WTC11 (cell line): ENCODE measurements around the gene NPC2.

ENCODE experiments used
- ESRRA ChIP-seq: sonication (generic); formaldehyde crosslinking; IDR thresholded peaks from 2 replicates; pipeline ENCODE4 v1.8.1; 2022; ENCODE audit warnings: mild to moderate bottlenecking, missing genetic modification reagents, borderline replicate concordance
- ZNF138 ChIP-seq: sonication (generic); formaldehyde crosslinking; conservative IDR thresholded peaks from 2 replicates; pipeline ENCODE4 v1.8.1; 2022; ENCODE audit warnings: mild to moderate bottlenecking, moderate library complexity, missing genetic modification reagents
- TF ChIP-seq, protein P1 (sequence below): fragments of 200-600 bp; IDR thresholded peaks from 2 replicates; pipeline ENCODE4 v1.8.0; 2022; ENCODE audit warnings: antibody characterized with exemption
- TF ChIP-seq, protein P2 (sequence below): sonication (generic); formaldehyde crosslinking; IDR thresholded peaks from 2 replicates; pipeline ENCODE4 v1.8.1; 2023; ENCODE audit warnings: mild to moderate bottlenecking, missing genetic modification reagents, moderate library complexity
- TF ChIP-seq, protein P3 (sequence below): sonication (generic); formaldehyde crosslinking; conservative IDR thresholded peaks from 2 replicates; pipeline ENCODE4 v1.8.1; 2022; ENCODE audit warnings: mild to moderate bottlenecking, missing genetic modification reagents
- TF ChIP-seq, protein P4 (sequence below): sonication (generic); formaldehyde crosslinking; IDR thresholded peaks from 2 replicates; pipeline ENCODE4 v1.8.1; 2023; ENCODE audit warnings: mild to moderate bottlenecking, missing genetic modification reagents
- TF ChIP-seq, protein P5 (sequence below): sonication (generic); formaldehyde crosslinking; IDR thresholded peaks from 2 replicates; pipeline ENCODE4 v1.8.1; 2023; ENCODE audit warnings: mild to moderate bottlenecking, missing genetic modification reagents, borderline replicate concordance

DNA sequence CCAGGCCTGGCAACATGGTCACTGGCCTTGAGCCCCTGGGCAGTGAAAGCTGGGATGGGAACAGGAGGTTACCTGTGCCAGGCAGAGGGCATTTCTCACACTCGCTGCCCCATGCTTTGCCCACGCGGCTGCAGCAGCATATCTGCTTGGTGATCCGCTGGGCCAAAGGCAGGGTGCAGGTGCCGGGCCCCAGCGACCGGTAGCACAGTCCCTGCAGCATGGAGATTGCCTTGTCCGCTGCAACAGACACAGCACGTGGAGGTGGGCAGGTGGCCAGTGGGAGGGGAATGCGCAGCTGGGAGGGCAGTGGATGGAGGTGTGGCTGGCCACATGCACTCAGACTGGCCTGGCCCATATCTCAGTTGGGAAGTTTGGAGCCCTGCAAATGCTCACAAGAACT is 35.8 kb upstream of the NPC2 start:
- no peak for TF ChIP-seq ESRRA
- TF ChIP-seq, protein P1, sequence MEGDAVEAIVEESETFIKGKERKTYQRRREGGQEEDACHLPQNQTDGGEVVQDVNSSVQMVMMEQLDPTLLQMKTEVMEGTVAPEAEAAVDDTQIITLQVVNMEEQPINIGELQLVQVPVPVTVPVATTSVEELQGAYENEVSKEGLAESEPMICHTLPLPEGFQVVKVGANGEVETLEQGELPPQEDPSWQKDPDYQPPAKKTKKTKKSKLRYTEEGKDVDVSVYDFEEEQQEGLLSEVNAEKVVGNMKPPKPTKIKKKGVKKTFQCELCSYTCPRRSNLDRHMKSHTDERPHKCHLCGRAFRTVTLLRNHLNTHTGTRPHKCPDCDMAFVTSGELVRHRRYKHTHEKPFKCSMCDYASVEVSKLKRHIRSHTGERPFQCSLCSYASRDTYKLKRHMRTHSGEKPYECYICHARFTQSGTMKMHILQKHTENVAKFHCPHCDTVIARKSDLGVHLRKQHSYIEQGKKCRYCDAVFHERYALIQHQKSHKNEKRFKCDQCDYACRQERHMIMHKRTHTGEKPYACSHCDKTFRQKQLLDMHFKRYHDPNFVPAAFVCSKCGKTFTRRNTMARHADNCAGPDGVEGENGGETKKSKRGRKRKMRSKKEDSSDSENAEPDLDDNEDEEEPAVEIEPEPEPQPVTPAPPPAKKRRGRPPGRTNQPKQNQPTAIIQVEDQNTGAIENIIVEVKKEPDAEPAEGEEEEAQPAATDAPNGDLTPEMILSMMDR = no peak
- TF ChIP-seq, protein P2, sequence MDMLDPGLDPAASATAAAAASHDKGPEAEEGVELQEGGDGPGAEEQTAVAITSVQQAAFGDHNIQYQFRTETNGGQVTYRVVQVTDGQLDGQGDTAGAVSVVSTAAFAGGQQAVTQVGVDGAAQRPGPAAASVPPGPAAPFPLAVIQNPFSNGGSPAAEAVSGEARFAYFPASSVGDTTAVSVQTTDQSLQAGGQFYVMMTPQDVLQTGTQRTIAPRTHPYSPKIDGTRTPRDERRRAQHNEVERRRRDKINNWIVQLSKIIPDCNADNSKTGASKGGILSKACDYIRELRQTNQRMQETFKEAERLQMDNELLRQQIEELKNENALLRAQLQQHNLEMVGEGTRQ (CRISPR knock-in tag) = no peak
- no peak for TF ChIP-seq ZNF138 (CRISPR knock-in tag)
- TF ChIP-seq, protein P3, sequence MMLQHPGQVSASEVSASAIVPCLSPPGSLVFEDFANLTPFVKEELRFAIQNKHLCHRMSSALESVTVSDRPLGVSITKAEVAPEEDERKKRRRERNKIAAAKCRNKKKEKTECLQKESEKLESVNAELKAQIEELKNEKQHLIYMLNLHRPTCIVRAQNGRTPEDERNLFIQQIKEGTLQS (CRISPR knock-in tag) = no peak
- TF ChIP-seq, protein P4, sequence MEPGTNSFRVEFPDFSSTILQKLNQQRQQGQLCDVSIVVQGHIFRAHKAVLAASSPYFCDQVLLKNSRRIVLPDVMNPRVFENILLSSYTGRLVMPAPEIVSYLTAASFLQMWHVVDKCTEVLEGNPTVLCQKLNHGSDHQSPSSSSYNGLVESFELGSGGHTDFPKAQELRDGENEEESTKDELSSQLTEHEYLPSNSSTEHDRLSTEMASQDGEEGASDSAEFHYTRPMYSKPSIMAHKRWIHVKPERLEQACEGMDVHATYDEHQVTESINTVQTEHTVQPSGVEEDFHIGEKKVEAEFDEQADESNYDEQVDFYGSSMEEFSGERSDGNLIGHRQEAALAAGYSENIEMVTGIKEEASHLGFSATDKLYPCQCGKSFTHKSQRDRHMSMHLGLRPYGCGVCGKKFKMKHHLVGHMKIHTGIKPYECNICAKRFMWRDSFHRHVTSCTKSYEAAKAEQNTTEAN = no peak
- TF ChIP-seq, protein P5, sequence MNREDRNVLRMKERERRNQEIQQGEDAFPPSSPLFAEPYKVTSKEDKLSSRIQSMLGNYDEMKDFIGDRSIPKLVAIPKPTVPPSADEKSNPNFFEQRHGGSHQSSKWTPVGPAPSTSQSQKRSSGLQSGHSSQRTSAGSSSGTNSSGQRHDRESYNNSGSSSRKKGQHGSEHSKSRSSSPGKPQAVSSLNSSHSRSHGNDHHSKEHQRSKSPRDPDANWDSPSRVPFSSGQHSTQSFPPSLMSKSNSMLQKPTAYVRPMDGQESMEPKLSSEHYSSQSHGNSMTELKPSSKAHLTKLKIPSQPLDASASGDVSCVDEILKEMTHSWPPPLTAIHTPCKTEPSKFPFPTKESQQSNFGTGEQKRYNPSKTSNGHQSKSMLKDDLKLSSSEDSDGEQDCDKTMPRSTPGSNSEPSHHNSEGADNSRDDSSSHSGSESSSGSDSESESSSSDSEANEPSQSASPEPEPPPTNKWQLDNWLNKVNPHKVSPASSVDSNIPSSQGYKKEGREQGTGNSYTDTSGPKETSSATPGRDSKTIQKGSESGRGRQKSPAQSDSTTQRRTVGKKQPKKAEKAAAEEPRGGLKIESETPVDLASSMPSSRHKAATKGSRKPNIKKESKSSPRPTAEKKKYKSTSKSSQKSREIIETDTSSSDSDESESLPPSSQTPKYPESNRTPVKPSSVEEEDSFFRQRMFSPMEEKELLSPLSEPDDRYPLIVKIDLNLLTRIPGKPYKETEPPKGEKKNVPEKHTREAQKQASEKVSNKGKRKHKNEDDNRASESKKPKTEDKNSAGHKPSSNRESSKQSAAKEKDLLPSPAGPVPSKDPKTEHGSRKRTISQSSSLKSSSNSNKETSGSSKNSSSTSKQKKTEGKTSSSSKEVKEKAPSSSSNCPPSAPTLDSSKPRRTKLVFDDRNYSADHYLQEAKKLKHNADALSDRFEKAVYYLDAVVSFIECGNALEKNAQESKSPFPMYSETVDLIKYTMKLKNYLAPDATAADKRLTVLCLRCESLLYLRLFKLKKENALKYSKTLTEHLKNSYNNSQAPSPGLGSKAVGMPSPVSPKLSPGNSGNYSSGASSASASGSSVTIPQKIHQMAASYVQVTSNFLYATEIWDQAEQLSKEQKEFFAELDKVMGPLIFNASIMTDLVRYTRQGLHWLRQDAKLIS = no peak
